CD4-positive, CD25-positive, alpha-beta regulatory T cell (primary cell): ENCODE data around the gene PTGES3L. TPM values are rescaled to one million over a fixed set of nuclear protein-coding genes. Genes with fewer than 3 reads are reported as not detected.

Experiments
- ATAC-seq, 2 donors: fragments of 150-1000 bp; cut with Tn5 transposase; one replicate each; pipeline ENCODE4 v1.10.0; 2021; ENCODE audit warnings: low read depth in 2 of 2, moderate number of reproducible peaks in 2 of 2, moderate library complexity in 1 of 2
- DNase-seq, 3 donors: peaks; one replicate each; pipeline versions ENCODE4 v3.0.0 to v3.0.0-alpha.2; 2012 to 2022; ENCODE audit warnings: mixed read lengths in 1 of 3
- H3K27ac ChIP-seq: one replicate; pipeline ENCODE4 v1.7.0; 2013; ENCODE audit warnings: mild to moderate bottlenecking, low read length; ENCODE audit not compliant: insufficient read depth, poor library complexity, severe bottlenecking
- H3K27me3 ChIP-seq: one replicate; pipeline ENCODE4 v1.7.0; 2013; ENCODE audit warnings: low read length; ENCODE audit not compliant: control insufficient read depth, insufficient read depth
- H3K36me3 ChIP-seq: one replicate; pipeline ENCODE4 v1.7.0; 2013; ENCODE audit warnings: mild to moderate bottlenecking, low read length, moderate library complexity; ENCODE audit not compliant: control insufficient read depth, insufficient read depth
- H3K4me1 ChIP-seq: 2 replicates; pipeline ENCODE4 v1.7.0; 2013; ENCODE audit warnings: mild to moderate bottlenecking, low read length; ENCODE audit not compliant: insufficient read depth, control insufficient read depth, poor library complexity, severe bottlenecking
- H3K4me3 ChIP-seq: one replicate; pipeline ENCODE4 v1.7.0; 2013; ENCODE audit warnings: low read depth, mild to moderate bottlenecking, low read length, moderate library complexity
- H3K9me3 ChIP-seq, 2 experiments: 1 replicate in 1 of 2; 2 replicates in 1 of 2; pipeline ENCODE4 v1.7.0; 2013; ENCODE audit warnings: low read length in 2 of 2, mild to moderate bottlenecking in 1 of 2, moderate library complexity in 1 of 2; ENCODE audit not compliant: control insufficient read depth in 2 of 2
- H3K27ac Mint-ChIP-seq, 3 donors: one replicate each; pipeline ENCODE4 v1.8.0; 2020 to 2022; ENCODE audit warnings: mild to moderate bottlenecking in 3 of 3, mixed read lengths in 3 of 3, moderate library complexity in 2 of 3
- H3K27me3 Mint-ChIP-seq: one replicate; pipeline ENCODE4 v1.8.0; 2022; ENCODE audit warnings: mild to moderate bottlenecking, mixed read lengths
- H3K36me3 Mint-ChIP-seq: one replicate; pipeline ENCODE4 v1.8.0; 2020; ENCODE audit warnings: mixed read lengths
- H3K4me1 Mint-ChIP-seq, 4 donors: one replicate each; pipeline ENCODE4 v1.8.0; 2020 to 2022; ENCODE audit warnings: mixed read lengths in 4 of 4, mild to moderate bottlenecking in 1 of 4
- H3K4me3 Mint-ChIP-seq, 4 donors: one replicate each; pipeline ENCODE4 v1.8.0; 2020 to 2022; ENCODE audit warnings: mild to moderate bottlenecking in 4 of 4, mixed read lengths in 4 of 4, moderate library complexity in 3 of 4
- H3K9me3 Mint-ChIP-seq, 7 donors: one replicate each; pipeline ENCODE4 v1.8.0; 2020 to 2022; ENCODE audit warnings: mixed read lengths in 7 of 7, mild to moderate bottlenecking in 3 of 7, moderate library complexity in 2 of 7
- polyA plus RNA-seq, 4 donors: library from polyadenylated mRNA; unstranded; fragments of 300-500 nt; fragmentation: Illumina TruSeq; gene quantifications; one replicate each; pipeline ENCODE4 v1.2.3, GENCODE V29; 2021
- total RNA-seq: library from RNA; stranded (reverse); gene quantifications from one replicate; pipeline ENCODE4 v1.2.3, GENCODE V29; 2022

Gene PTGES3L
- total and polyA plus RNA-seq, 5 donors from 2014 or later, result 1.5 TPM; not detected in 4

GRCh38 chr17:42969001-42969581 is 10.8 kb downstream of the PTGES3L start:
- Histone ChIP-seq H3K4me1 (peaks cover 5% of the 10 kb centered on the region), H3K4me3 (no peak overlapping the region), H3K27ac (no peak overlapping the region), H3K27me3 (no peaks in the 10 kb centered on the region), H3K9me3 (no peaks in the 10 kb centered on the region), H3K36me3 (no peaks in the 10 kb centered on the region)
- H3K9me3 Mint-ChIP-seq, result no peaks in the 10 kb centered on the region
- no peak for DNase-seq
- ATAC-seq, result no peak
- peaks cover 6% of the 10 kb centered on the region for H3K27me3 Mint-ChIP-seq
- peaks cover 4 to 13% (median 8%) of the 10 kb centered on the region in 4 donors for H3K4me1 Mint-ChIP-seq
- peak overlapping the region in 2 of 4 donors; percentile 10 to 38 for H3K4me3 Mint-ChIP-seq
- H3K36me3 Mint-ChIP-seq, result peaks cover 4% of the 10 kb centered on the region
- no peak overlapping the region for H3K27ac Mint-ChIP-seq

- H3K27ac Mint-ChIP-seq, result no peak overlapping the region
- Histone ChIP-seq H3K27ac (no peak overlapping the region), H3K27me3 (no peaks in the 10 kb centered on the region), H3K4me3 (no peak overlapping the region), H3K4me1 (peaks cover 15% of the 10 kb centered on the region), H3K9me3 (no peaks in the 10 kb centered on the region), H3K36me3 (no peaks in the 10 kb centered on the region)
- H3K9me3 Mint-ChIP-seq, result no peaks in the 10 kb centered on the region
- DNase-seq, result no peak
- peaks cover 5 to 23% (median 14%) of the 10 kb centered on the region in 4 donors for H3K4me1 Mint-ChIP-seq
- H3K4me3 Mint-ChIP-seq, result peak overlapping the region in 1 of 4 donors; percentile 38
- peaks cover 4% of the 10 kb centered on the region for H3K36me3 Mint-ChIP-seq
- H3K27me3 Mint-ChIP-seq, result peaks cover 6% of the 10 kb centered on the region
- ATAC-seq, result no peak
Measured at GRCh38 chr17:42967925-42968324, 12.0 kb downstream of the PTGES3L start.

GRCh38 chr17:42964161-42964932 is 15.5 kb downstream of the PTGES3L start, which contains the start of gene AARSD1:
Gene AARSD1 (minus strand): TSS chr17:42964454. CDS start chr17:42964440, 14 bp downstream.
- H3K4me3 ChIP-seq, result peak within 1 kb of the TSS; percentile 93
- H3K9me3 ChIP-seq, result no peaks in the 10 kb centered on the region
- peak within 1 kb of the TSS; percentile 79 for H3K27ac ChIP-seq
- Mint-ChIP-seq H3K4me3 (peak within 1 kb of the TSS; percentile 91 to 99 (median 94)), H3K27me3 (peaks cover 6% of the 10 kb centered on the region), H3K27ac (peak within 1 kb of the TSS; percentile 95 to 99 (median 96)), H3K36me3 (peaks cover 18% of the 10 kb centered on the region), H3K4me1 (peaks cover 5 to 28% (median 17%) of the 10 kb centered on the region in 4 donors), H3K9me3 (no peaks in the 10 kb centered on the region)
- peaks cover 23% of the 10 kb centered on the region for H3K36me3 ChIP-seq
- peaks cover 15% of the 10 kb centered on the region for H3K4me1 ChIP-seq
- no peaks in the 10 kb centered on the region for H3K27me3 ChIP-seq
- peak; percentile 85 to 94 (median 90) for DNase-seq
- ATAC-seq, result peak; percentile 96 to 98

GRCh38 chr17:42953669-42954068 is 26.2 kb downstream of the PTGES3L start:
- H3K27ac ChIP-seq, result no peak overlapping the region
- H3K9me3 ChIP-seq, result no peaks in the 10 kb centered on the region
- no peak for DNase-seq
- peaks cover 68% of the 10 kb centered on the region for H3K36me3 ChIP-seq
- Mint-ChIP-seq H3K36me3 (peaks cover 57% of the 10 kb centered on the region), H3K9me3 (no peaks in the 10 kb centered on the region), H3K4me1 (peaks cover 0 to 7% (median 1%) of the 10 kb centered on the region in 4 donors), H3K27ac (peak overlapping the region in 1 of 3 donors; percentile 20), H3K27me3 (no peaks in the 10 kb centered on the region), H3K4me3 (no peak overlapping the region)
- H3K27me3 ChIP-seq, result no peaks in the 10 kb centered on the region
- H3K4me3 ChIP-seq, result no peak overlapping the region
- H3K4me1 ChIP-seq, result no peaks in the 10 kb centered on the region
- ATAC-seq, result no peak

- Mint-ChIP-seq H3K27ac (peak overlapping the region in 1 of 3 donors; percentile 76), H3K9me3 (no peaks in the 10 kb centered on the region)
Measured at GRCh38 chr17:42950044-42950783, 29.7 kb downstream of the PTGES3L start.

GRCh38 chr17:42946812-42947211 is 33.1 kb downstream of the PTGES3L start:
- no peaks in the 10 kb centered on the region for H3K4me1 ChIP-seq
- H3K4me3 ChIP-seq, result no peak overlapping the region
- no peak overlapping the region for H3K4me3 Mint-ChIP-seq
- H3K9me3 Mint-ChIP-seq, result no peaks in the 10 kb centered on the region
- H3K36me3 ChIP-seq, result peaks cover 15% of the 10 kb centered on the region
- H3K36me3 Mint-ChIP-seq, result peaks cover 27% of the 10 kb centered on the region
- H3K27ac ChIP-seq, result no peak overlapping the region
- no peak for ATAC-seq
- H3K27me3 ChIP-seq, result no peaks in the 10 kb centered on the region
- no peaks in the 10 kb centered on the region for H3K27me3 Mint-ChIP-seq
- H3K27ac Mint-ChIP-seq, result no peak overlapping the region
- H3K4me1 Mint-ChIP-seq, result peaks cover 0 to 7% (median 2%) of the 10 kb centered on the region in 4 donors
- DNase-seq, result no peak
- no peaks in the 10 kb centered on the region for H3K9me3 ChIP-seq

More at GRCh38 chr17:42950044-42950783, 29.7 kb downstream of the PTGES3L start:
- DNase-seq (no peak), ATAC-seq (no peak)
- Histone ChIP-seq H3K36me3 (peaks cover 45% of the 10 kb centered on the region), H3K9me3 (no peaks in the 10 kb centered on the region), H3K27me3 (no peaks in the 10 kb centered on the region), H3K27ac (no peak overlapping the region), H3K4me3 (no peak overlapping the region), H3K4me1 (no peaks in the 10 kb centered on the region)
- H3K27me3 Mint-ChIP-seq, result no peaks in the 10 kb centered on the region
- H3K4me1 Mint-ChIP-seq, result peaks cover 0 to 7% (median 2%) of the 10 kb centered on the region in 4 donors
- peaks cover 47% of the 10 kb centered on the region for H3K36me3 Mint-ChIP-seq
- no peak overlapping the region for H3K4me3 Mint-ChIP-seq

- H3K36me3 Mint-ChIP-seq, result peaks cover 9% of the 10 kb centered on the region
- peaks cover 0 to 4% (median 0%) of the 10 kb centered on the region in 4 donors for H3K4me1 Mint-ChIP-seq
- no peaks in the 10 kb centered on the region for H3K4me1 ChIP-seq
- no peak for DNase-seq
- peaks cover 2% of the 10 kb centered on the region for H3K27me3 ChIP-seq
- H3K4me3 ChIP-seq, result no peak overlapping the region
- H3K36me3 ChIP-seq, result no peaks in the 10 kb centered on the region
- no peak for ATAC-seq
- no peaks in the 10 kb centered on the region for H3K9me3 Mint-ChIP-seq
- H3K27me3 Mint-ChIP-seq, result peaks cover 5% of the 10 kb centered on the region
- no peak overlapping the region for H3K4me3 Mint-ChIP-seq
- no peak overlapping the region for H3K27ac ChIP-seq
- no peak overlapping the region for H3K27ac Mint-ChIP-seq
- no peaks in the 10 kb centered on the region for H3K9me3 ChIP-seq
Measured at GRCh38 chr17:42944211-42944610, 35.7 kb downstream of the PTGES3L start.
